Stimulated activated memory B cell treated with anti-CD40 and anti-IgM and Interleukin-4, amounts not matched to agents 10 μg/mL and 1 μg/mL and 100 μg/mL, for 72 hours (primary cell): ENCODE data around the gene RAD51AP1.
A peak's percentile ranks its signal among the peaks of the same experiment; 100 is the strongest.

Experiments
- ATAC-seq: fragments of 150-1000 bp; cut with Tn5 transposase; 2 replicates; pipeline ENCODE4 v1.10.0; 2021
- H3K27ac Mint-ChIP-seq: one replicate; pipeline ENCODE4 v1.8.0; 2022; ENCODE audit warnings: mild to moderate bottlenecking, mixed read lengths
- H3K27me3 Mint-ChIP-seq: one replicate; pipeline ENCODE4 v1.8.0; 2022; ENCODE audit warnings: mixed read lengths
- H3K36me3 Mint-ChIP-seq: one replicate; pipeline ENCODE4 v1.8.0; 2022; ENCODE audit warnings: mixed read lengths
- H3K4me1 Mint-ChIP-seq: one replicate; pipeline ENCODE4 v1.8.0; 2022; ENCODE audit warnings: mixed read lengths
- H3K4me3 Mint-ChIP-seq: one replicate; pipeline ENCODE4 v1.8.0; 2022; ENCODE audit warnings: mild to moderate bottlenecking, moderate library complexity, mixed read lengths
- H3K9me3 Mint-ChIP-seq: one replicate; pipeline ENCODE4 v1.8.0; 2022; ENCODE audit warnings: mixed read lengths

Gene RAD51AP1

GRCh38 chr12:4564818-4565217, 26.1 kb downstream of the RAD51AP1 start:
- peaks cover 11% of the 10 kb centered on the region for H3K36me3 Mint-ChIP-seq
- ATAC-seq, result peak; percentile 64
- peak overlapping the region; percentile 74 for H3K4me3 Mint-ChIP-seq
- H3K27me3 Mint-ChIP-seq, result no peaks in the 10 kb centered on the region
- H3K9me3 Mint-ChIP-seq, result no peaks in the 10 kb centered on the region
- H3K4me1 Mint-ChIP-seq, result peaks cover 53% of the 10 kb centered on the region
- peak overlapping the region; percentile 88 for H3K27ac Mint-ChIP-seq

GRCh38 chr12:4566474-4566873, 27.8 kb downstream of the RAD51AP1 start:
- Mint-ChIP-seq H3K9me3 (no peaks in the 10 kb centered on the region), H3K27ac (peak overlapping the region; percentile 88), H3K27me3 (no peaks in the 10 kb centered on the region), H3K36me3 (peaks cover 5% of the 10 kb centered on the region), H3K4me1 (peaks cover 53% of the 10 kb centered on the region), H3K4me3 (peak overlapping the region; percentile 35)
- peak; percentile 27 for ATAC-seq

DNA sequence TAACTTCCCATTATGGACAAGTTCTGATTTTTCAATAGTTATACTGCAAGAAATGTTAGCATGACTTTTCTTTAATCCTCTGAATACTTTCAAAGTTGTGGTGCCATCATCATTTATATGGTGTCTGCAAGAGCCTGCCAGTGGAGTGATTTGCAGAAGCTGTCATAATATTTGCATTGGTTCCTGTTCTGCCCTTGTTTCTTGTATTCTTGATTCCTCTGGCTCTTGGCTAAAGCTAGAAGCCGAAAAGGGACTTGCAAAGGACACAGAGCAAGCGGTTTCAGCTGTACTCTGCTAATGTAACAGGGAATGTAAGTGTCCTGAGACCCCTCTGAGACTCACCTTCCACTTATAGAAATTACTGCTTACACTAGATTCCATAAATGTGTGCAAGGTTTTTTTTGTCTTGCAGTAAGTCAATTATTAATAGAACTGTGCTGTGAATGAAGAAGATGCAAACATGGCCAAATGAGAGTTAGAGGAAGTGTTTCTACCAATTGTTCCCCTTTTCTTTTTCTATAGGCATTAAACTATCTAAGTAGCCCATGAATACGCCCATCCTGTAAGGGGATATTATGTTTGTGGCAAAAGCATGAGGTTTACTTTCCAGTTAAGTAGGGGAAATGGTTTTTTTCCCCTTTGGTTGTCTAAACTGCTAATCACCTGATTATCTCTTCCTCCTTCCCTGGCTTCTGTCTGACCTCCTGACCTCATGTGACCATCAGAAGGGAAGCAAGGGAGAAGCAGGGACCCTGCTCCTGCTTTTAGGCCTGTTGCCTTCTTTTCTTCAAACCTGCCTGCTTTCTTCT, 28.6 kb downstream of the RAD51AP1 start:
- Mint-ChIP-seq H3K36me3 (peaks cover 5% of the 10 kb centered on the region), H3K9me3 (no peaks in the 10 kb centered on the region), H3K27ac (peak overlapping the region; percentile 88), H3K4me1 (peaks cover 48% of the 10 kb centered on the region), H3K4me3 (peak overlapping the region; percentile 36), H3K27me3 (no peaks in the 10 kb centered on the region)
- ATAC-seq, result peak; percentile 90

- Mint-ChIP-seq H3K36me3 (peaks cover 14% of the 10 kb centered on the region), H3K4me3 (no peak overlapping the region), H3K9me3 (no peaks in the 10 kb centered on the region), H3K4me1 (peaks cover 44% of the 10 kb centered on the region), H3K27me3 (no peaks in the 10 kb centered on the region), H3K27ac (no peak overlapping the region)
- no peak for ATAC-seq
These were observed 30.6 kb downstream of the RAD51AP1 start for GRCh38 chr12:4569261-4569660.

- H3K9me3 Mint-ChIP-seq, result no peaks in the 10 kb centered on the region
- no peak overlapping the region for H3K27ac Mint-ChIP-seq
- no peak for ATAC-seq
- no peaks in the 10 kb centered on the region for H3K27me3 Mint-ChIP-seq
- peaks cover 11% of the 10 kb centered on the region for H3K4me1 Mint-ChIP-seq
- H3K4me3 Mint-ChIP-seq, result no peak overlapping the region
- H3K36me3 Mint-ChIP-seq, result peaks cover 9% of the 10 kb centered on the region
These were observed 34.0 kb downstream of the RAD51AP1 start for GRCh38 chr12:4572680-4573079.

DNA sequence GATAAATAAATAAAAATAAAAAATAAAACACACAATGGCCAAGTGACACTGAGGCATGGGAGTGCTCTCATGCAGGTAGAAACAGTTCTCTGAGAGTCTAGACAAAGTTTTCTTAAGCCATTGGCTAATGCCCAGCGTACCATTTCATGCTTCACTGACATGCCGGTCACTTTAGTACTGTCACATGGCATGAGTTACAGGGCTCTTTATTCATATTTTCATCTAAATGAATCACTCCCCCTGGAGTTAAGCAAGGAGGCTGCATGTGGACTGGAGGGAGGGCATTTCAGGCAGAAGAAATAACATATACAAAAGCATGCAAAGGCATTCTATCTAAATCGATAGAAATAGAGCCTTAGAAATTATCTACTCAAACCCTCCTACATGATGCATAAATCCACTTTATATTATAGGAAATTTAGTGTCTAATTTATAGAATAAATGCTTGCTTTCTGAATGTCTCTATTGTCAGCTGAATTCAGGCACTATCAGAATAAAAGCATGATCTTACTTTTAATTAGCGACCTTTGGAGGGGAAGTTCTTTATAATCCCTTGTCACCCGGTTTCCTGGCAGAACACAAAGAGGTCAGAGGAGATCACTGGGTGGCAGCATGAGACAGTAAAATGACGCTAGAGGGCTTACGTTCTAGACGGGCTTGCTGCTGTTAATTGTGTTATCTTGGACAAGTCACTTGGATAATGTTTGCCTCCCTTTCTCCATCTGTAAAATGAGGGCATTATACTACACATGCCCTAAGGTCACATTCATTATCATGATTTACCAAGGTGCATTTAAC, 40.8 kb downstream of the RAD51AP1 start:
- H3K27ac Mint-ChIP-seq, result peak overlapping the region; percentile 21
- H3K4me1 Mint-ChIP-seq, result peaks cover 22% of the 10 kb centered on the region
- H3K36me3 Mint-ChIP-seq, result no peaks in the 10 kb centered on the region
- ATAC-seq, result peak; percentile 65
- no peaks in the 10 kb centered on the region for H3K9me3 Mint-ChIP-seq
- no peak overlapping the region for H3K4me3 Mint-ChIP-seq
- no peaks in the 10 kb centered on the region for H3K27me3 Mint-ChIP-seq

DNA sequence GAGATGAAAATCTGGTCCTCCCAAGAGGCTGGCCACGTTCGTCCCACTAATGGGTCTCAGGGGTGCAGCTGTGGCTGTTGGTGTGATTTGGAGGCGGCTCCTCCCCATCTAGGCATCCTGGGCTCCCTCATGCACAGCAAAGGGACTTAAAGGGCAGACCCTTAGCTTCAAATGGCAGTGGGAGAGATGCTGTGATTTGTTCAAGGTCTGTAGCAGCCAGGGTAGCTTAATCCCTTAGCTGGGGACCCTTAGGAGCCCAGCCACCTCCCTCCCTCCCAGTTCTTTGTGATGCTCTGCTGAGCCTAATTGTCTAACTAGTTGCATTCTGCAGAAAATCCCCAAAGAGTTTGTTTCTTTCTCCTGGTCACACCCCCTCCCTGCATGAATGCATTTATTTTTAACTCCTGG, 41.6 kb downstream of the RAD51AP1 start:
- no peak for ATAC-seq
- H3K27me3 Mint-ChIP-seq, result no peaks in the 10 kb centered on the region
- peaks cover 22% of the 10 kb centered on the region for H3K4me1 Mint-ChIP-seq
- no peaks in the 10 kb centered on the region for H3K36me3 Mint-ChIP-seq
- H3K4me3 Mint-ChIP-seq, result no peak overlapping the region
- H3K9me3 Mint-ChIP-seq, result no peaks in the 10 kb centered on the region
- peak overlapping the region; percentile 21 for H3K27ac Mint-ChIP-seq

- H3K4me1 Mint-ChIP-seq, result peaks cover 22% of the 10 kb centered on the region
- H3K27me3 Mint-ChIP-seq, result no peaks in the 10 kb centered on the region
- H3K9me3 Mint-ChIP-seq, result no peaks in the 10 kb centered on the region
- no peak for ATAC-seq
- no peak overlapping the region for H3K4me3 Mint-ChIP-seq
- no peak overlapping the region for H3K27ac Mint-ChIP-seq
- H3K36me3 Mint-ChIP-seq, result no peaks in the 10 kb centered on the region
These were observed 45.6 kb downstream of the RAD51AP1 start for GRCh38 chr12:4584281-4584680.

DNA sequence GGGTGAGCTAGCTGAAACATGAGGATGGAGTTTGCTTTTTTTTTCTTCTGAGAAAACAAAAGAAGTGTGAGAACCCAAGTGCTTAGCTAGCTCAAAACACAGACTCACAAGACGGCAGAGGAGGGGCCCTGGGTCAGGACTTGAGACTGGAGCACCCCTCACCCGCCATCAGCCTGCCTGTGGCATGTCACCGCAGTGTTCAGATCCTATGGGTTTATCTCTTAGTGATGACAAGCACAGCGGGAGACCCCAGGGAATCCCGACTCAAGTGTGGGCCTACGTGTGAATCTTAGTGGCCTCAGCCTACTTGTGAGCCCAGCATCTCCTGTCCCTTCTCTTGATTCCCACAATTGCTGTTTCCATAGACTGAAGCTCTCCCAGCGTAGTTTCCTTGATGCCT, 46.2 kb downstream of the RAD51AP1 start:
- Mint-ChIP-seq H3K36me3 (peaks cover 6% of the 10 kb centered on the region), H3K27me3 (no peaks in the 10 kb centered on the region), H3K9me3 (no peaks in the 10 kb centered on the region), H3K27ac (no peak overlapping the region), H3K4me1 (peaks cover 21% of the 10 kb centered on the region), H3K4me3 (no peak overlapping the region)
- no peak for ATAC-seq

DNA sequence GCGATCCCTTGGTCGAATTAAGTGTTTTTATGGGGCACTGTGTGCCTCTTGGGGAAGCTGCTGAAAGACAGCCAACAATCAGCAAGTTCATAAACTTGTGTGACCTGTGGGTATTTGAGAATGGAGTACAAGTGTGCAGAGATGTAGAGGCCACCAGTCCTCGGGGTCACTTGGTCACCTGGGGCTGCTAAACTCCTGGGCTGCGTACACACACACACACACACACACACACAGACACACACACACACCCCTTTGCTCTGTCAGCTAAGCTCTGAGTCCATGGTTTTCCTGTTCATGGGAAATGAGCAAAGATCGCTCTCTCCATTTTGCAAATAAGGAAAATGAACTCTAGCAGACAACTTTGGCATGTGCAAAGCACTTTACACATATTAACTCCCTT, 47.8 kb downstream of the RAD51AP1 start:
- peaks cover 16% of the 10 kb centered on the region for H3K36me3 Mint-ChIP-seq
- peaks cover 10% of the 10 kb centered on the region for H3K4me1 Mint-ChIP-seq
- no peaks in the 10 kb centered on the region for H3K27me3 Mint-ChIP-seq
- no peak for ATAC-seq
- no peaks in the 10 kb centered on the region for H3K9me3 Mint-ChIP-seq
- no peak overlapping the region for H3K27ac Mint-ChIP-seq
- no peak overlapping the region for H3K4me3 Mint-ChIP-seq

GRCh38 chr12:4587108-4587507, 48.4 kb downstream of the RAD51AP1 start:
- H3K4me1 Mint-ChIP-seq, result peaks cover 10% of the 10 kb centered on the region
- no peaks in the 10 kb centered on the region for H3K27me3 Mint-ChIP-seq
- no peak overlapping the region for H3K4me3 Mint-ChIP-seq
- H3K9me3 Mint-ChIP-seq, result no peaks in the 10 kb centered on the region
- no peak for ATAC-seq
- peaks cover 17% of the 10 kb centered on the region for H3K36me3 Mint-ChIP-seq
- no peak overlapping the region for H3K27ac Mint-ChIP-seq

DNA sequence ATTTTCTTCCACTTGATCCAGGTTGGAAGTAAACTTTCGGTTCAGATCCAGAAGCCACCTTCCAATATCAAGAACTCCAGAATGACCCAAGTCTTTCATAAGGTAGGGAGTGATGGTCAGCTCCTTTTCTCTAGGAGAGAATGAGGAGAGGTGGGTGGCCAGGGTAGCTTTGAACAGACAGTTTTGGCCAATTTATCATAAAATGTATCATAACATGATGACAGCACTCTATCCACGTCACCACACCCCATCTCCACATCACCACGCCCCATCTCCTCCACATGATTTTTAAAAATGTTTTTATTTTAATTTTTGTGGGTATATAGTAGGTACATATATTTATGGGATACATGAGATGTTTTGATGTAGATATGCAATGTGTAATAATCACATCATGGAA, 50.2 kb downstream of the RAD51AP1 start:
- H3K9me3 Mint-ChIP-seq, result no peaks in the 10 kb centered on the region
- no peak overlapping the region for H3K4me3 Mint-ChIP-seq

DNA sequence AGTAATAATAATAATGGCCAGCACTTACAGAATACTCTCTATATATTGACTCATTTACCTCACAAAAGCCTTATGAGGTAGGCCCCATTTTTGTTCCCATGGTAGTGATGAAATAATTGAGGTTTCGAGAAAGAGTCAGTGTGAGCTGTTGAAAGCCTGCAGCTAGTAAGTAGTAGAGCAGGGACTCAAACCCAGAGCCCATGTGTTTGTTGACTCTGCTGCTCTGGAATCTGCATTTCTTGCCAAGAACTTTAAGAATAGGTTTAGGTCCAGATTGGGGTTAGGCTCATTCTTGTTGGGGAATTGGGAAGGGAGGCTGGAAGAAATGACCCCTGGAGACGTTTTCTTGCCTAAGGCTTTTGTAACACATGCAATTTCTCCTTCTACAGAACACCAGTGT, 51.3 kb downstream of the RAD51AP1 start:
- H3K27ac Mint-ChIP-seq, result no peak overlapping the region
- no peak for ATAC-seq
- no peak overlapping the region for H3K4me3 Mint-ChIP-seq
- peaks cover 22% of the 10 kb centered on the region for H3K36me3 Mint-ChIP-seq
- no peaks in the 10 kb centered on the region for H3K27me3 Mint-ChIP-seq
- no peaks in the 10 kb centered on the region for H3K9me3 Mint-ChIP-seq
- no peaks in the 10 kb centered on the region for H3K4me1 Mint-ChIP-seq

More for the DNA sequence above, 50.2 kb downstream of the RAD51AP1 start:
- no peak for ATAC-seq
- peaks cover 6% of the 10 kb centered on the region for H3K4me1 Mint-ChIP-seq
- H3K36me3 Mint-ChIP-seq, result peaks cover 22% of the 10 kb centered on the region
- H3K27me3 Mint-ChIP-seq, result no peaks in the 10 kb centered on the region
- H3K27ac Mint-ChIP-seq, result no peak overlapping the region

- H3K36me3 Mint-ChIP-seq, result peaks cover 23% of the 10 kb centered on the region
- H3K27ac Mint-ChIP-seq, result no peak overlapping the region
- no peaks in the 10 kb centered on the region for H3K9me3 Mint-ChIP-seq
- H3K4me3 Mint-ChIP-seq, result no peak overlapping the region
- ATAC-seq, result no peak
- no peaks in the 10 kb centered on the region for H3K27me3 Mint-ChIP-seq
- no peaks in the 10 kb centered on the region for H3K4me1 Mint-ChIP-seq
These were observed 52.5 kb downstream of the RAD51AP1 start for GRCh38 chr12:4591180-4591687.

GRCh38 chr12:4595881-4596280, 57.2 kb downstream of the RAD51AP1 start:
- no peaks in the 10 kb centered on the region for H3K9me3 Mint-ChIP-seq
- H3K4me3 Mint-ChIP-seq, result no peak overlapping the region
- H3K27ac Mint-ChIP-seq, result no peak overlapping the region
- no peak for ATAC-seq
- no peaks in the 10 kb centered on the region for H3K27me3 Mint-ChIP-seq
- H3K4me1 Mint-ChIP-seq, result no peaks in the 10 kb centered on the region
- H3K36me3 Mint-ChIP-seq, result peaks cover 22% of the 10 kb centered on the region
